Measurements from ENCODE around the gene KLHL36. TPM values are rescaled to one million over a fixed set of nuclear protein-coding genes. Genes with fewer than 3 reads are reported as not detected.

The KLHL36 gene
- total and polyA plus RNA-seq, 9 of the 15 experiments (the other 6 are each of a cell fraction or from before 2014, with no cell fraction given), result 2.1 to 51.2 (median 18.5) TPM

DNA sequence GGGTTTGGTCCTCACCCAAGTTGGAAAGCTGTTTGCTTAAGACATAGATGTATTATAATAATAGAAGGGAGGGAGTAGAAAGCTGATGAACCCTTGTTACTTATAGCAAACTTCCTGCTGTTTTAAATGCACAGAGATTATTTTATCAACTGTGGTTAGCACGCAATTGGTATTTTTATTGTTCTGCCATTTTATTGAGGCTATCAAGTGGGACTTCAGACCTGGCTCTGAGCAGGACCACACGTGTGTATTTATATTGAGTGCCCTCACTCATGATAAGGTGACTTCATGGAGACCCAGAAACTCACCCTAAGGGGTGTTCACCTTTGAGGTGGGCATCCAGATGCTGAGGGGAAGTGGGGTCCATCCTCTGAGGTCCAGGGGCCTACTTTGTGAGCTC lies 17.0 kb downstream of the KLHL36 start:
- Histone ChIP-seq H3K79me2 (ENCODE audit: control insufficient read depth, insufficient read depth, low read length) (no peaks in the 10 kb centered on the region), H3K36me3 (ENCODE audit: control insufficient read depth, insufficient read depth, low read length) (peaks cover 44% of the 10 kb centered on the region; the same call in 2 of the 3 replicates), H3K4me1 (replicated peaks in 1 of 2; ENCODE audit: control insufficient read depth in 2 of 2, insufficient read depth in 2 of 2, low read length in 2 of 2) (peaks cover 0 to 8% of the 10 kb centered on the region in 2 experiments; a peak in 1 of 5 replicates), H3K9ac (ENCODE audit: insufficient read depth in 1 of 2, low read depth in 2 of 2, low read length in 2 of 2) (no peak overlapping the region), H3K9me3 (replicated peaks; ENCODE audit: control insufficient read depth, insufficient read depth, low read depth, low read length) (no peaks in the 10 kb centered on the region), H3K27ac (ENCODE audit: extremely low read depth, low read depth, low read length) (no peak overlapping the region), H3K9me1 (ENCODE audit: control insufficient read depth, insufficient read depth, low read length) (no peaks in the 10 kb centered on the region), H4K20me1 (replicated peaks; ENCODE audit: control insufficient read depth, insufficient read depth, low read length) (peaks cover 13% of the 10 kb centered on the region; the same call in 1 of the 2 replicates), H3K27me3 (ENCODE audit: control insufficient read depth in 2 of 2, insufficient read depth in 2 of 2, low read length in 2 of 2) (no peaks in the 10 kb centered on the region), H2AFZ (ENCODE audit: low read depth, low read length) (no peak overlapping the region), H3K4me3 (no peak overlapping the region), H3K4me2 (ENCODE audit: insufficient read depth, low read length) (no peak overlapping the region)
- no TSS peak for BruUV-seq (replicated peaks)
- WGBS (ENCODE audit: insufficient coverage, low coverage, missing lambda C conversion rate), result 47% methylated on average over 2 of the region's 2 CpGs
- DNase-seq (ENCODE audit: extremely low read depth in 1 of 4, low spot score in 3 of 4), result no peak
- ChIA-PET POLR2A (interaction anchor here (0.5 to 1.5 kb wide), 2 partner anchors 16 to 348 kb away, joined by 3 read pairs; no protein-coding TSS in a partner anchor), CTCF (ENCODE audit: low intra/inter-chr PET ratio) (no interaction called here)
- in situ Hi-C loops (cut with MboI) (no loop called here), intact Hi-C loops (cut with micrococcal nuclease) (no loop called here)
- TF ChIP-seq USF1 (CRISPR knock-in tag; IDR thresholded peaks at IDR 0.05) (no peak), ZNF124 (CRISPR knock-in tag; IDR thresholded peaks at IDR 0.05) (no peak), PRDM10 (IDR thresholded peaks at IDR 0.05; ENCODE audit: partially characterized antibody) (no peak)
- no peak for ATAC-seq
- no peak for FAIRE-seq
